ENCODE data around the gene TMEM175. TPM values are rescaled to one million over a fixed set of nuclear protein-coding genes. Genes with fewer than 3 reads are reported as not detected.
A peak's percentile ranks its signal among the peaks of the same experiment; 100 is the strongest.

Gene TMEM175
- total and polyA plus RNA-seq, 12 donors = 15.6 to 49.6 (median 19.0) TPM

DNA sequence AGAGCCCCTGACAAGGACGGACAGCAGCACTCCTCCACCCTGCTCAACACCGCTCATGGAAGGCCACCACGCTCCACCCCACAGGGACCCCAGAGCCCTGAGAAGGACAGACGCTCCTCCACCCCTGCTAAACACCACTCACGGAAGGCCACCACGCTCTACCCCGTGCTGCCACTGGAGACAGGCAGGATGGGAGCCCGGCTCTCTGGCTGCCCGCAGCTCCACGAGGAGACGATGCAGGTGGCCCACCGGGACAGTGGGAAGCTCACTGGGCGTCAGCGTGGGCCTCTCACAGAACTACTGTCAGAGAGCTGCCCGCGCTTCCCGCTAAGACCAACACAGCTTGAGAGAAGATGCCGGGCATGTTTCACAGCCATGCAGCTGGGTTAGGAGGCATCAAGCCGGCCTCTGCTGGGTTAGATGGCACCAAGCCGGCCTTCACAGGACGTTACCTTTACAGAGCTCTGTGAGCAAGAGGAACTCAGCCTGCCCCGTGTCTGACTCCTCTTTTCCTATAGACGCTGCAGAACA lies 21.0 kb upstream of the TMEM175 start:
- H3K27me3 ChIP-seq = no peaks in the 10 kb centered on the region
- TF ChIP-seq CTCF (IDR thresholded peaks at IDR 0.05) = no peak
- H3K4me3 ChIP-seq = no peak overlapping the region
- no peak overlapping the region for H3K27ac ChIP-seq
- intact Hi-C loops (cut with DNase I) = no loop called here
- 96% methylated on average over 23 of the region's 23 CpGs for WGBS, 2 donors
- H3K36me3 ChIP-seq = peaks cover 0 to 64% (median 21%) of the 10 kb centered on the region in 9 donors
- H3K9me3 ChIP-seq = no peaks in the 10 kb centered on the region
- DNase-seq (no peak), ATAC-seq (peak in 1 of 8 donors; percentile 5)
- H3K4me1 ChIP-seq = peaks cover 0 to 13% (median 6%) of the 10 kb centered on the region in 9 donors

- 91 to 93% methylated on average over 28 to 29 of the region's 29 CpGs for WGBS, 2 donors
- intact Hi-C loops (cut with DNase I) = no loop called here
- peaks cover 0 to 63% (median 21%) of the 10 kb centered on the region in 9 donors for H3K36me3 ChIP-seq
These were observed 20.3 kb upstream of the TMEM175 start for GRCh38 chr4:911871-912490.

DNA sequence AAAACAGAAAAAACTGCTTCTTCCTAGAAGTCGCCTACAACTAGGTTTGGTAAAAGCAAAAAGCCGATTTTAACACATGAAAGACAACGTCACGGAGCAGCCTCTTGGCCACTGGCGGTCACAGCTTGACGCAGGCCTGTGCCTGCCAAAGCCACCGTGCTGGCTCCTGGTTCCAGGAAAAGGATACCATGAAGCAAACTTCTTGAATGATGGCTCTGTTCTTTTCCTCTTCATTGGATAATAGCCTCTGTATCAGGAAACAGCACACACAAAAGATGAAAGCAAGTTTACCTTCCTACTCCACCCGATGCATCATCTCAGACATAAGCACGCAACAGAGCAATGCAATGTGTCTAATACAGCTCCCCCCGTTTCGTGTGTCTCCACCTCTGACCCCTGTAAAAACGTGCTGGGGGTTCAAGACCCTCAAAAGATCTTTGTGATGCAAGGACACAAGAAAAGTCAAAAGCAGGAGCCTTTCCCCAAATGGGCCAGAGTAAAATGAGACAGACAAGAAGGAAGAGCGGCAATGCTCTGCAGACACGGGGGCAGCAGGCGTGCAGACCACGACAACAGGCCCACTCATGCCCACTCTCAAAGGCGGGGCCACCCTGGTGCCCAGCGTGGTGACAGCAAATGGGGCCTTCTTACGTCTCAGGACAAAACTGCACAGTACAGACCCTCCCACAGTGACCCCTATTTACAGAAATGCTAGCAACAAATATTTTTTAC lies 19.5 kb upstream of the TMEM175 start:
- no peak for ATAC-seq
- DNase-seq = no peak
- intact Hi-C loops (cut with DNase I) = no loop called here
- H3K4me1 ChIP-seq = peaks cover 0 to 17% (median 6%) of the 10 kb centered on the region in 9 donors
- WGBS, 2 donors = 81 to 84% methylated on average over 19 of the region's 19 CpGs
- no peak overlapping the region for H3K4me3 ChIP-seq
- no peaks in the 10 kb centered on the region for H3K9me3 ChIP-seq
- H3K36me3 ChIP-seq = peaks cover 0 to 56% (median 21%) of the 10 kb centered on the region in 9 donors
- TF ChIP-seq CTCF (IDR thresholded peaks at IDR 0.05) = no peak
- H3K27ac ChIP-seq = no peak overlapping the region
- H3K27me3 ChIP-seq = no peaks in the 10 kb centered on the region

More at GRCh38 chr4:911871-912490, 20.3 kb upstream of the TMEM175 start:
- no peaks in the 10 kb centered on the region for H3K27me3 ChIP-seq
- ATAC-seq (peak in 1 of 8 donors; percentile 9), DNase-seq (peak in 1 of 2 donors; percentile 11)
- H3K4me1 ChIP-seq = peaks cover 0 to 17% (median 6%) of the 10 kb centered on the region in 9 donors
- no peak overlapping the region for H3K27ac ChIP-seq
- no peak overlapping the region for H3K4me3 ChIP-seq
- TF ChIP-seq CTCF (IDR thresholded peaks at IDR 0.05) = no peak
- H3K9me3 ChIP-seq = no peaks in the 10 kb centered on the region

GRCh38 chr4:913280-913618 lies 19.0 kb upstream of the TMEM175 start:
- DNase-seq = no peak
- H3K4me3 ChIP-seq = no peak overlapping the region
- peaks cover 0 to 4% (median 0%) of the 10 kb centered on the region in 11 donors for H3K9me3 ChIP-seq
- H3K4me1 ChIP-seq = peaks cover 0 to 17% (median 6%) of the 10 kb centered on the region in 9 donors
- intact Hi-C loops (cut with DNase I) = no loop called here
- ATAC-seq = no peak
- H3K36me3 ChIP-seq = peaks cover 0 to 50% (median 21%) of the 10 kb centered on the region in 9 donors
- no peak for TF ChIP-seq CTCF (IDR thresholded peaks at IDR 0.05)
- no peaks in the 10 kb centered on the region for H3K27me3 ChIP-seq
- 91 to 93% methylated on average over 4 of the region's 4 CpGs for WGBS, 2 donors
- H3K27ac ChIP-seq = no peak overlapping the region
